Colonic mucosa (tissue), 4 donors: ENCODE data around the gene NDOR1. TPM values are rescaled to one million over a fixed set of nuclear protein-coding genes. Genes with fewer than 3 reads are reported as not detected.

Source experiments
- DNase-seq: peaks from one replicate; pipeline ENCODE4 v3.0.0-alpha.2; 2020
- H3K27ac ChIP-seq: fragments of 200-600 bp; one replicate; pipeline ENCODE4 v1.8.0; 2021
- H3K27me3 ChIP-seq: fragments of 200-600 bp; one replicate; pipeline ENCODE4 v1.8.0; 2021
- H3K36me3 ChIP-seq: fragments of 200-600 bp; one replicate; pipeline ENCODE4 v1.8.0; 2021
- H3K4me1 ChIP-seq: fragments of 200-600 bp; one replicate; pipeline ENCODE4 v1.8.0; 2021; ENCODE audit warnings: mild to moderate bottlenecking
- H3K4me3 ChIP-seq: fragments of 200-600 bp; one replicate; pipeline ENCODE4 v1.8.0; 2021
- H3K9ac ChIP-seq, 2 donors: one replicate each; pipeline ENCODE4 v1.7.0; 2013; ENCODE audit warnings: control low read depth in 2 of 2, low read depth in 2 of 2, low read length in 2 of 2
- H3K9me3 ChIP-seq: fragments of 200-600 bp; one replicate; pipeline ENCODE4 v1.8.0; 2021
- CTCF ChIP-seq: fragments of 200-600 bp; IDR thresholded peaks from one replicate; pipeline ENCODE4 v1.8.0; 2022; ENCODE audit warnings: antibody characterized with exemption, mild to moderate bottlenecking
- intact Hi-C: fragments of 100-400 bp; cut with DNase I; formaldehyde crosslinking; loops from one replicate; pipeline ENCODE4 v1.14.1; 2022
- total RNA-seq, 2 donors: library from RNA; stranded (reverse); fragmentation: NEBNext Ultra II Directional in 1 of 2; extraction: Animal tissue kit (Norgen Biotek cat#: 25700) in 1 of 2; gene quantifications; one replicate each; pipeline ENCODE4 v1.2.1, GENCODE V29; 2021
- donor health status: healthy.
- donor health status: DM: no; HTN: no; CAD: no.
- donor health status: DM: no; HTN: no; CAD: no.

NDOR1 gene
- total RNA-seq, 2 donors from 2014 or later, result 11.7 to 36.9 TPM

DNA sequence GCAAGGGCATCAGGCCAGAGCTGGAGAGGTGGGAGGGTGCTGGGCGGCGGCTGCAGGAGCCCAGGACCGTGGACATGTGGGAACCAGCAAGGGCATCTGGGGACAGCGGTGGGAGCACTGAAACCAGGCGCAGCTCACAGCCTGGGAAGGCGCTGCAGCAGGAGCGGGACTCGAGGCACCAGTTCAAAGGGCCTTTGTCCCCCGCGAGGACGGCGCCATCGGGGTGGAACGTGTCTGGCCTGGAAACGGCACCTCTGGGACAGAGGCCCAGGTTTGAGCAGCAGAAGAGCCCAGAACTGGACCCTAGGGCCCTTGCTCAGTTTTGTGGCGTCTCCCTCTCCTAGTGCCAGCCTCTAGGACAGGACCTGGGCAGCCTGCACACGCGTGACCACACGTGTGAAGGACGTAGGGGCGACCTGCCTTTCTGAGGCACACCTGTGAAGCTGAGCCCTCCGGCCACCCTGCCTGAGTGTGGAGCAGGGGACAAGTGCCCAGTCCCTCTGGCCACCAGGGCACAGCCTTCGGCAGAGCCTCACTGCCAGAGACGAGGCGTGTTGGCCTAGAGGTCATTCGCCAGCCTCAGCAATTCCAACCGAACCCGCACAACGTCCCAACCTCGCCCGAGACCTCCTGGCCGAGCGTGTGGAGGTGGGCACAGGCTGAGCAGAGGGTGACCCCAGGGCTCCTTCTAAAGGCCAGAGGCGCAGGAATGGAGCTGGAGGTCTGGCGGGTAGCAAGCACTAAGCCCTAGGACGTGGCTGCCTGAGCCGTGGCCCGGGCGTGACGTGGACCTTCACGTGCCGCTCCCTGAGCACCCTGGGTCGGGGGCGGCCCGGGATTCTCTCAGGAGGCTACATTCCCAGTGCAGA is 31.5 kb upstream of the NDOR1 start:
- H3K9me3 ChIP-seq, result no peaks in the 10 kb centered on the region

DNA sequence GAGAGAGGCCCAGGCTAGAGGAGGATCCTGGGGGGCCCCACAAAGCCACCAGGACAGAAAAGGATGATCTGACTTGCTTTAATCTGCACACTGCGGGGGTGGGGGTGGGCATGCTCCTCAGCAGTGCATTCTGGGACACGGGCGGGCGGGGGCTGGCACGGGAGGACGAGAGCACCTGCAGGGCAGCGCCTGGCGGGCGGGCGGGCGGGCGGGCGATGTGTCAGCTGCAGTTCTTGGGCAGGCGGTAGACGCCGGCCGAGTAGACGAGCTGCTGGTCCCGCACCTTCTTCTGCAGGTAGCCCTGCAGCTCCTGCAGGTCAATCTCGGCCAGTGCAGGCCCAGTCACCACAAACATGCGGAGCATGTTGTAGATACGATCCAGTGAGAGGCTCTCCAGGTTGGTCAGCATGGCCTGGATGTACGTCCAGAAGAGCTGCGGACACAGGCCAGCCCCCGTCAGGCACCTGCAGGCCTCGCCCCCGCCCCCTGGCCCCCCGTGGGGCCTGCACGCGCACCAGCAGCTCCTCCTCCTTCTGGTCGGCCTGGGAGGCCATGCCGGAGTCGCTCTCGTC is 30.7 kb upstream of the NDOR1 start:
- Histone ChIP-seq H3K36me3 (no peaks in the 10 kb centered on the region), H3K9ac (no peak overlapping the region), H3K4me3 (no peak overlapping the region), H3K27me3 (peaks cover 20% of the 10 kb centered on the region), H3K9me3 (no peaks in the 10 kb centered on the region), H3K27ac (no peak overlapping the region), H3K4me1 (peaks cover 9% of the 10 kb centered on the region)
- no peak for TF ChIP-seq CTCF
- DNase-seq, result no peak
- intact Hi-C loops, result no loop called here

More for the DNA sequence above, 31.5 kb upstream of the NDOR1 start:
- Histone ChIP-seq H3K9ac (peak overlapping the region in 1 of 2 donors; percentile 26), H3K4me1 (peaks cover 11% of the 10 kb centered on the region), H3K27me3 (peaks cover 27% of the 10 kb centered on the region), H3K27ac (peak overlapping the region; percentile 32), H3K4me3 (no peak overlapping the region), H3K36me3 (no peaks in the 10 kb centered on the region)
- intact Hi-C loops, result no loop called here
- DNase-seq, result no peak
- no peak for TF ChIP-seq CTCF

GRCh38 chr9:137175345-137175961 is 30.0 kb upstream of the NDOR1 start:
- Histone ChIP-seq H3K36me3 (no peaks in the 10 kb centered on the region), H3K27me3 (peaks cover 13% of the 10 kb centered on the region), H3K4me3 (no peak overlapping the region), H3K4me1 (peaks cover 4% of the 10 kb centered on the region), H3K9me3 (no peaks in the 10 kb centered on the region), H3K9ac (no peak overlapping the region), H3K27ac (no peak overlapping the region)
- intact Hi-C loops, result no loop called here
- TF ChIP-seq CTCF, result no peak
- DNase-seq, result no peak

GRCh38 chr9:137176302-137177182 is 29.0 kb upstream of the NDOR1 start:
- intact Hi-C loops, result no loop called here
- Histone ChIP-seq H3K36me3 (no peaks in the 10 kb centered on the region), H3K27ac (no peak overlapping the region), H3K9me3 (no peaks in the 10 kb centered on the region), H3K4me3 (no peak overlapping the region), H3K27me3 (peaks cover 10% of the 10 kb centered on the region), H3K9ac (no peak overlapping the region), H3K4me1 (peaks cover 4% of the 10 kb centered on the region)
- peak; percentile 51 for DNase-seq
- peak; percentile 48 for TF ChIP-seq CTCF
